MCF 10A (cell line): ENCODE measurements around the gene PTPN4. TPM values are rescaled to one million over a fixed set of nuclear protein-coding genes. Genes with fewer than 3 reads are reported as not detected.

Source experiments
- BruUV-seq: library from RNA; stranded (reverse); fragments of 400-500 nt; replicated peaks from 2 replicates; lab custom pipeline; 2021; lab: Mats Ljungman, UMichigan
- CTCF ChIA-PET: fragments of 300-600 bp; sonication (Branson Sonifier 250); formaldehyde crosslinking; extraction: SDS; loops from one replicate; lab custom pipeline; 2021; ENCODE audit warnings: antibody characterized with exemption, inconsistent platforms; lab: Yijun Ruan, JAX
- POLR2A ChIA-PET: fragments of 300-600, 350-650 bp; sonication (Branson Sonifier 250); formaldehyde crosslinking; extraction: SDS; loops from one replicate; lab custom pipeline; 2020; ENCODE audit warnings: antibody characterized with exemption, inconsistent platforms; lab: Yijun Ruan, JAX
- DNase-seq: peaks from one replicate; pipeline ENCODE4 v3.0.0-alpha.2; 2018; ENCODE audit not compliant: unreplicated experiment
- H3K27ac Mint-ChIP-seq: one replicate; pipeline ENCODE4 v1.8.0; 2022; ENCODE audit warnings: mild to moderate bottlenecking, low read depth, mixed read lengths; ENCODE audit not compliant: unreplicated experiment
- H3K27me3 Mint-ChIP-seq: one replicate; pipeline ENCODE4 v1.8.0; 2022; ENCODE audit warnings: mixed read lengths; ENCODE audit not compliant: insufficient read depth, unreplicated experiment
- H3K36me3 Mint-ChIP-seq: one replicate; pipeline ENCODE4 v1.8.0; 2022; ENCODE audit warnings: mild to moderate bottlenecking, moderate library complexity, mixed read lengths; ENCODE audit not compliant: insufficient read depth, unreplicated experiment
- H3K4me1 Mint-ChIP-seq: one replicate; pipeline ENCODE4 v1.8.0; 2022; ENCODE audit warnings: mixed read lengths; ENCODE audit not compliant: insufficient read depth, unreplicated experiment
- H3K4me3 Mint-ChIP-seq: one replicate; pipeline ENCODE4 v1.8.0; 2022; ENCODE audit warnings: mild to moderate bottlenecking, moderate library complexity, mixed read lengths; ENCODE audit not compliant: unreplicated experiment
- H3K9me3 Mint-ChIP-seq: one replicate; pipeline ENCODE4 v1.8.0; 2022; ENCODE audit warnings: mixed read lengths; ENCODE audit not compliant: unreplicated experiment
- intact Hi-C: fragments of 100-400 bp; cut with micrococcal nuclease; formaldehyde crosslinking; loops from 2 replicates; pipeline ENCODE4 v1.14.1; 2022
- total RNA-seq: library from RNA; stranded (reverse); gene quantifications from 2 replicates; pipeline ENCODE4 v1.2.3, GENCODE V29; 2022
- TF ChIP-seq, protein P1 (sequence below): fragments of 200-600 bp; IDR thresholded peaks from one replicate; pipeline ENCODE4 v1.8.0; 2022; ENCODE audit warnings: antibody characterized with exemption, mild to moderate bottlenecking; ENCODE audit not compliant: unreplicated experiment

The PTPN4 gene
- total RNA-seq, 1 experiment from 2014 or later, result 21.1 TPM

DNA sequence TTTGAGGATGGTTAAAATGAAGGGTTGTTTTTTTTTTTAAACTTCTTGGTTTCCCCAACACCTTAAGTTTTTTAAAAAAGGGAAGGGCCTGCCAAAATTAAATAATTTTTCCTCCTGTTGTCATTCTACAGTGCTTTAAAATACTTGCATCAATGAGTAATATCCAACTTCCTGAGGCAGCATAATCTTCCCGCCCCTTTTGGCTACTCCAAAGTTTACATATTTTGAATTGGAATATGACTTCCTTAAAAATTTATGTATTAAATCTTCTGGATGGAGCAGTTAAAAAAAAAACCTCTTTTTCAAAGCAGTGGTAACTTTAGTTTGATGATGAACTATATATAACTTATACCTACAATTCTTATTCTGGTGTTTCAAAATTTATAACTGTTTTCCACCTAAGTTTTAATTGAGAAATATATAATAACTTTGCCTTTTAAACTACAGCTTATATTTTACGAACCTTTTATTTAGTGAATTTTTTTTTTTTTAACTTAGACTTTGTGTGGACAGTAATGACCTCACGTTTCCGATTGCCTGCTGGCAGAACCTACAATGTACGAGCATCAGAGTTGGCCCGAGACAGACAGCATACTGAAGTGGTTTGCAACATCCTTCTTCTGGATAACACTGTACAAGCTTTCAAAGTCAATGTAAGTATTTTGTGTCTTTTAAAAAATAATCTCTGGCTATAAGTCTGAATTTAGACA, 49.8 kb downstream of the PTPN4 start:
- BruUV-seq, result no TSS peak
- Mint-ChIP-seq H3K4me3 (no peak overlapping the region), H3K9me3 (peaks cover 9% of the 10 kb centered on the region), H3K27me3 (no peaks in the 10 kb centered on the region), H3K27ac (peak overlapping the region; percentile 67), H3K36me3 (peaks cover 19% of the 10 kb centered on the region), H3K4me1 (peaks cover 20% of the 10 kb centered on the region)
- DNase-seq, result peak; percentile 51
- ChIA-PET CTCF (interaction anchor here (0.6 to 2.9 kb wide), 4 partner anchors 9 to 30 kb away, joined by 3 to 7 read pairs (median 4); no protein-coding TSS in a partner anchor), POLR2A (interaction anchor here (0.7 to 1.8 kb wide), 9 partner anchors 9 to 364 kb away, joined by 3 to 7 read pairs (median 4); partner anchors contain the start of gene PTPN4)
- intact Hi-C loops, result no loop called here
- TF ChIP-seq, protein P1, sequence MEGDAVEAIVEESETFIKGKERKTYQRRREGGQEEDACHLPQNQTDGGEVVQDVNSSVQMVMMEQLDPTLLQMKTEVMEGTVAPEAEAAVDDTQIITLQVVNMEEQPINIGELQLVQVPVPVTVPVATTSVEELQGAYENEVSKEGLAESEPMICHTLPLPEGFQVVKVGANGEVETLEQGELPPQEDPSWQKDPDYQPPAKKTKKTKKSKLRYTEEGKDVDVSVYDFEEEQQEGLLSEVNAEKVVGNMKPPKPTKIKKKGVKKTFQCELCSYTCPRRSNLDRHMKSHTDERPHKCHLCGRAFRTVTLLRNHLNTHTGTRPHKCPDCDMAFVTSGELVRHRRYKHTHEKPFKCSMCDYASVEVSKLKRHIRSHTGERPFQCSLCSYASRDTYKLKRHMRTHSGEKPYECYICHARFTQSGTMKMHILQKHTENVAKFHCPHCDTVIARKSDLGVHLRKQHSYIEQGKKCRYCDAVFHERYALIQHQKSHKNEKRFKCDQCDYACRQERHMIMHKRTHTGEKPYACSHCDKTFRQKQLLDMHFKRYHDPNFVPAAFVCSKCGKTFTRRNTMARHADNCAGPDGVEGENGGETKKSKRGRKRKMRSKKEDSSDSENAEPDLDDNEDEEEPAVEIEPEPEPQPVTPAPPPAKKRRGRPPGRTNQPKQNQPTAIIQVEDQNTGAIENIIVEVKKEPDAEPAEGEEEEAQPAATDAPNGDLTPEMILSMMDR, result no peak

DNA sequence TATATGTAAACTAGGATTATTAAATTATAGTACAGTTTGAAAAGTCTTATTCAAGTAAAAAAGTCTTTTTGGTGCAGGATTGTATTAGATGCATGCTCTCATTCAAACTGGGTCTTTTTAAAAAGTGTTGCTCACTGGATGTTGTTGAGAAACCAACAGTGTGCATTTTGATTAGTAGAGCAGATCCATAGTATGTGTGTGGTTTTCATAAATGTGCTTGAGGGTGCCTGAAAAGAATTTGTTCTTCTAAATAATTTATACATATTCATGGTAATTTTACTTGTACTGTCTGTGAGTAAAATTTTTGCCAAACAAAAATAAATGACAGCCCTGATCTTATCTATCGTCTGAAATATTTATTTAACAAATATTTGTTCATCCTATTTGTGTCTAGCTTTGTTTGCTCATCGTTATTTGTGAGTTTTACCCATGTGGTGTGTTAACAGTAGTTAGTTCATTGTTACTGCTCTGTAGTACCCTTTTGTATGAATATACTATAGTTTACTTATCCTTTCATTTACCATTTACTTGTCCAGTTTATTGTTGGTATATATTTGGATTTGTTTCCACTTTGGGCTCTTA, 50.4 kb downstream of the PTPN4 start:
- peaks cover 9% of the 10 kb centered on the region for H3K9me3 Mint-ChIP-seq
- peaks cover 20% of the 10 kb centered on the region for H3K4me1 Mint-ChIP-seq
- CTCF ChIA-PET, result interaction anchor here (0.9 to 2.9 kb wide), 2 partner anchors 9 to 13 kb away, joined by 4 to 7 read pairs; no protein-coding TSS in a partner anchor
- no peaks in the 10 kb centered on the region for H3K27me3 Mint-ChIP-seq
- peaks cover 19% of the 10 kb centered on the region for H3K36me3 Mint-ChIP-seq
- TSS peak; percentile 24 for BruUV-seq
- TF ChIP-seq, protein P1, result no peak
- H3K4me3 Mint-ChIP-seq, result no peak overlapping the region
- peak overlapping the region; percentile 67 for H3K27ac Mint-ChIP-seq
- intact Hi-C loops, result no loop called here
- DNase-seq, result no peak
- POLR2A ChIA-PET, result interaction anchor here (0.9 to 1.0 kb wide), 4 partner anchors 9 to 69 kb away, joined by 3 to 6 read pairs (median 4); no protein-coding TSS in a partner anchor

DNA sequence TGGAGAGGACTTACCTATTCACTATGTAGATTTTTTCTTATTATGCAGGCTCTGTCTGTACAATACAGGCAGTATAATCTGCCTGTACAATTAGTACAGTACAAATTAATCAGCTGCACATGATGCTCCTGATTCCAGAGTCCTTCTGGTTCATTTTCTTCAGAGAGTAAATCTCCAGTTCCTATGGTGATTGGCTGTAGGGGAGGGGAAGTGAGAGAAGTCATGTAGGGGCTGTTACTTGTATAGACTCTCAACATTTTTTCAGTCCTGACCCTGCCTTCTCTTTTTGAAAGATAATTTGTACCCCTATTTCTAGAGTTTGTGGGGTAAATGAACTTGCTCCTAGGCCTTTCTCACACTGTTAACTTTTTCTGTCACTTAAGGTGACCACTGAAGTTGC, 54.5 kb downstream of the PTPN4 start:
- TF ChIP-seq, protein P1, result no peak
- ChIA-PET CTCF (interaction anchor here (2.1 kb wide), 1 partner anchor 12 kb away, joined by 4 read pairs; no protein-coding TSS in a partner anchor), POLR2A (no interaction called here)
- peaks cover 9% of the 10 kb centered on the region for H3K9me3 Mint-ChIP-seq
- peaks cover 12% of the 10 kb centered on the region for H3K4me1 Mint-ChIP-seq
- H3K36me3 Mint-ChIP-seq, result peaks cover 10% of the 10 kb centered on the region
- DNase-seq, result no peak
- no peak overlapping the region for H3K27ac Mint-ChIP-seq
- H3K27me3 Mint-ChIP-seq, result no peaks in the 10 kb centered on the region
- intact Hi-C loops, result no loop called here
- H3K4me3 Mint-ChIP-seq, result no peak overlapping the region
- BruUV-seq, result no TSS peak

DNA sequence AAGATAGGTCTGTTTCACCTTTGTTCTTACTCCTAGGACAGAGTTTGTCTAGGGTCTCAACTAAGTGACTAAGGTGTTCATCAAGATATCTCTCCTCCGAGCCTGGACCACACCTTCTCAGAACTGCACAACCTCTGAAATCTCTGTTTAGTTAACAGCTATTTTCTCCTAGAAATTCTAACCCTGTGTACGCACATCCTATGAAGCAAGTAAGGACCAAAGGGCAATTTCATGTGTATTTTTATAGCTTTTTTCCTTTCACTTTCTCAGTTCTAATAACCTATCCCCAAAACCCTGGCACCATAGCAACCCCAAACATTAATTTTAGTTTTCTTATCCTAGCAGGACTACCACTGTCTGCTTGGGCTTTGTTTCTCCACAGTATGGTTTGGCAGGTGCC, 59.1 kb downstream of the PTPN4 start:
- BruUV-seq, result no TSS peak
- ChIA-PET POLR2A (interaction anchor here (0.6 to 1.5 kb wide), 5 partner anchors 9 to 211 kb away, joined by 3 to 4 read pairs (median 3); no protein-coding TSS in a partner anchor), CTCF (interaction anchor here (0.9 to 1.9 kb wide), 6 partner anchors 9 to 116 kb away, joined by 3 to 7 read pairs (median 4); no protein-coding TSS in a partner anchor)
- H3K4me1 Mint-ChIP-seq, result peaks cover 10% of the 10 kb centered on the region
- DNase-seq, result no peak
- no peak overlapping the region for H3K4me3 Mint-ChIP-seq
- H3K27me3 Mint-ChIP-seq, result no peaks in the 10 kb centered on the region
- H3K36me3 Mint-ChIP-seq, result no peaks in the 10 kb centered on the region
- H3K27ac Mint-ChIP-seq, result no peak overlapping the region
- TF ChIP-seq, protein P1, result no peak
- peaks cover 9% of the 10 kb centered on the region for H3K9me3 Mint-ChIP-seq
- intact Hi-C loops, result no loop called here
